Activated B cell treated with CpG ODN at 0.5 μM for 24 hours (primary cell): ENCODE results near the gene NSG2. TPM values are rescaled to one million over a fixed set of nuclear protein-coding genes. Genes with fewer than 3 reads are reported as not detected.

Experiments used
- ATAC-seq: fragments of 200-7000 bp; cut with Tn5 transposase; one replicate; pipeline ENCODE4 v1.10.0; 2021; ENCODE audit warnings: low read depth, mild to moderate bottlenecking, moderate library complexity
- CTCF ChIA-PET: fragments of 350-600 bp; sonication (Branson Sonifier 250); formaldehyde crosslinking; loops from one replicate; lab custom pipeline; 2021; ENCODE audit warnings: antibody characterized with exemption; lab: Charles Lee
- POLR2A ChIA-PET: fragments of 350-600 bp; sonication (Branson Sonifier 250); formaldehyde crosslinking; loops from one replicate; lab custom pipeline; 2021; ENCODE audit warnings: antibody characterized with exemption; lab: Charles Lee
- DNase-seq: peaks from one replicate; pipeline ENCODE4 v3.0.0; 2022
- H3K27ac Mint-ChIP-seq: one replicate; pipeline ENCODE4 v1.8.0; 2020; ENCODE audit warnings: mixed read lengths
- H3K27me3 Mint-ChIP-seq: one replicate; pipeline ENCODE4 v1.8.0; 2021; ENCODE audit warnings: mixed read lengths
- H3K36me3 Mint-ChIP-seq: one replicate; pipeline ENCODE4 v1.8.0; 2021; ENCODE audit warnings: low read depth, mixed read lengths
- H3K4me1 Mint-ChIP-seq: one replicate; pipeline ENCODE4 v1.8.0; 2021; ENCODE audit warnings: mixed read lengths
- H3K4me3 Mint-ChIP-seq: one replicate; pipeline ENCODE4 v1.8.0; 2020; ENCODE audit warnings: mild to moderate bottlenecking, mixed read lengths
- H3K9me3 Mint-ChIP-seq: one replicate; pipeline ENCODE4 v1.8.0; 2020; ENCODE audit warnings: mixed read lengths
- intact Hi-C: fragments of 100-400 bp; cut with micrococcal nuclease; formaldehyde crosslinking; loops from one replicate; pipeline ENCODE4 v1.15.1; 2024
- total RNA-seq: library from RNA; stranded (reverse); gene quantifications from 2 replicates; pipeline ENCODE4 v1.2.3, GENCODE V29; 2022
- TF ChIP-seq, protein P1 (sequence below): fragments of 200-600 bp; IDR thresholded peaks from one replicate; pipeline ENCODE4 v1.8.0; 2022; ENCODE audit warnings: antibody characterized with exemption, mild to moderate bottlenecking

Gene NSG2
- total RNA-seq, 1 donor from 2014 or later: not detected

GRCh38 chr5:174109698-174110260 lies 64.3 kb downstream of the NSG2 start:
- H3K4me1 Mint-ChIP-seq: no peaks in the 10 kb centered on the region
- CTCF ChIA-PET: no interaction called here
- ATAC-seq: no peak
- no peaks in the 10 kb centered on the region for H3K9me3 Mint-ChIP-seq
- POLR2A ChIA-PET: no interaction called here
- H3K4me3 Mint-ChIP-seq: no peak overlapping the region
- TF ChIP-seq, protein P1, sequence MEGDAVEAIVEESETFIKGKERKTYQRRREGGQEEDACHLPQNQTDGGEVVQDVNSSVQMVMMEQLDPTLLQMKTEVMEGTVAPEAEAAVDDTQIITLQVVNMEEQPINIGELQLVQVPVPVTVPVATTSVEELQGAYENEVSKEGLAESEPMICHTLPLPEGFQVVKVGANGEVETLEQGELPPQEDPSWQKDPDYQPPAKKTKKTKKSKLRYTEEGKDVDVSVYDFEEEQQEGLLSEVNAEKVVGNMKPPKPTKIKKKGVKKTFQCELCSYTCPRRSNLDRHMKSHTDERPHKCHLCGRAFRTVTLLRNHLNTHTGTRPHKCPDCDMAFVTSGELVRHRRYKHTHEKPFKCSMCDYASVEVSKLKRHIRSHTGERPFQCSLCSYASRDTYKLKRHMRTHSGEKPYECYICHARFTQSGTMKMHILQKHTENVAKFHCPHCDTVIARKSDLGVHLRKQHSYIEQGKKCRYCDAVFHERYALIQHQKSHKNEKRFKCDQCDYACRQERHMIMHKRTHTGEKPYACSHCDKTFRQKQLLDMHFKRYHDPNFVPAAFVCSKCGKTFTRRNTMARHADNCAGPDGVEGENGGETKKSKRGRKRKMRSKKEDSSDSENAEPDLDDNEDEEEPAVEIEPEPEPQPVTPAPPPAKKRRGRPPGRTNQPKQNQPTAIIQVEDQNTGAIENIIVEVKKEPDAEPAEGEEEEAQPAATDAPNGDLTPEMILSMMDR: no peak
- intact Hi-C loops: no loop called here
- H3K27me3 Mint-ChIP-seq: peaks cover 6% of the 10 kb centered on the region
- H3K36me3 Mint-ChIP-seq: no peaks in the 10 kb centered on the region
- DNase-seq: no peak
- H3K27ac Mint-ChIP-seq: no peak overlapping the region

DNA sequence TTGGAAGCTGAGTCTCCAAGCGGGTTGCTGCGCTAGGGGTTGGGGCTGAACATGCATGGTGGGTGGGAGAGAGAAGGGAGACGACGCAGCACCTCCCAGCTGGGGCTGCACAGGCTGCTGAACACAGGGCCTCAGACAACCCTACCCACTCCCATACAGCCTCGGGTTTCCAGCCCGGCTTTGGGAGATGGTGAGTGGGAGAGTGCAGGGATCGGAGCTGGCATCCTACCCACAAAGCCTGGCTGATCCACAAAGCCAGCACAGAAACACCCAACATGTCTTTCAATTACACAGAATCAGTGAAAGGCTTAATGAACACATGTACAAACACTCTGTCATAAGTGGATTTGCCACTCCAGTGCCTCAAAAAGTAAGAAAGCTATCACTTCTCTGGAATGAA lies 64.8 kb downstream of the NSG2 start:
- intact Hi-C loops: no loop called here

DNA sequence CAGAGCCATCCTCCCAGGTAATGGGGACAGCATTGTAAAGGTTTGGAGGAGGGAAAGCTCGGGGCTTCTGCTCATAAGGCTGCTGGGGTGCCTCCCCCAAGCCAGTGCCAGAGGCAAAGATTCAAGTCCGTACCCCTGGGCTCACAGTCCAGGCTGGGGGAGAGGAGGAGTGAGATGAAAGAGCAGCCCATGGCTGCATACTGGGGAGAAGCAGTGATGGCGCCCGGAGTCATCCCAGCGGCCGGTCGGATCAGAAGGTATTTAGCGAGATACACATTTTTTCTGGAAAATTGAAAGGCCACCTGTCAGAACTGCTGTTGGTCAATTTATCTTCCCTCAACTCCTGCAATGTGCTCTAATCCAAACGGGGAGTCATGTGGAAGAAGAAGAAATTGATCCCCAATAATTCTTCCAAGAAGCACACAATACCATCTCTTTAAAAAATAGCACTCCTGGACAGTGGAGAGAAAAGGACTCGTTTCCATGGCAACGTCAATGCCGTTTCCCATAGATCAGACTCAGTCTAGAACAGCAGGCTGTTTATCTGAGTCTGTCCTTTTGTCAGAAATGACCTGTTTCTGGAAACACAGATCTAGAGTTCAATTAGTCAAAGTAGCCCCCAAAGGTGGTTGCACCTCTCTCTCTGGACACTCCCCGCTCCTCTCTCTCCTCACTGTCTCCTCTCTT lies 65.9 kb downstream of the NSG2 start:
- intact Hi-C loops: no loop called here
- Mint-ChIP-seq H3K4me3 (no peak overlapping the region), H3K9me3 (no peaks in the 10 kb centered on the region), H3K36me3 (no peaks in the 10 kb centered on the region), H3K4me1 (no peaks in the 10 kb centered on the region), H3K27me3 (peaks cover 8% of the 10 kb centered on the region), H3K27ac (no peak overlapping the region)
- ATAC-seq (no peak), DNase-seq (no peak)
- ChIA-PET POLR2A (no interaction called here), CTCF (no interaction called here)
- TF ChIP-seq, protein P1: no peak

More for the DNA sequence above, 64.8 kb downstream of the NSG2 start:
- Mint-ChIP-seq H3K4me1 (no peaks in the 10 kb centered on the region), H3K27ac (no peak overlapping the region), H3K4me3 (no peak overlapping the region), H3K27me3 (peaks cover 7% of the 10 kb centered on the region), H3K36me3 (no peaks in the 10 kb centered on the region), H3K9me3 (no peaks in the 10 kb centered on the region)
- ChIA-PET CTCF (no interaction called here), POLR2A (no interaction called here)
- DNase-seq (no peak), ATAC-seq (no peak)
- TF ChIP-seq, protein P1: no peak

DNA sequence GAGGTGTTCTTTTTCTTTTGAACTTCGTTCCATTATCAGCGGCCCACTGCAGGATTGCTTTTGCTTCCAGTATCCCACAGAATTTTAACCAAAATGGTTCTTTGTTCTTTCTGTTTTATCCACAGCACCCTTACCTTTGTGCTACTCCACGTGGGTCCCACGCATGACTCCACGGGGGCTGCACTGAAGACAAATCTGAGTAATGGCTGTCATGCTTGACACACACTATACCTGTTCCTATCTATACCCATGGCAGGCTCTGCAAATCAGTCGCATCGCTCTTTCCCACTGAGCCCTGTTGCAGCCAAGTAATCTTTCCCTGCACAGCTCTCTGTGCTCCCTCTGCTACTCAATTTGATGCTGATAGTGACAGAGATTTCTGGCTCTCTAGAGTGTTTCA lies 69.7 kb downstream of the NSG2 start:
- no peaks in the 10 kb centered on the region for H3K4me1 Mint-ChIP-seq
- H3K27ac Mint-ChIP-seq: no peak overlapping the region
- peaks cover 8% of the 10 kb centered on the region for H3K27me3 Mint-ChIP-seq
- ChIA-PET POLR2A (no interaction called here), CTCF (no interaction called here)
- DNase-seq: no peak
- TF ChIP-seq, protein P1: no peak
- H3K9me3 Mint-ChIP-seq: no peaks in the 10 kb centered on the region
- H3K36me3 Mint-ChIP-seq: no peaks in the 10 kb centered on the region
- intact Hi-C loops: no loop called here
- no peak overlapping the region for H3K4me3 Mint-ChIP-seq
- ATAC-seq: no peak

DNA sequence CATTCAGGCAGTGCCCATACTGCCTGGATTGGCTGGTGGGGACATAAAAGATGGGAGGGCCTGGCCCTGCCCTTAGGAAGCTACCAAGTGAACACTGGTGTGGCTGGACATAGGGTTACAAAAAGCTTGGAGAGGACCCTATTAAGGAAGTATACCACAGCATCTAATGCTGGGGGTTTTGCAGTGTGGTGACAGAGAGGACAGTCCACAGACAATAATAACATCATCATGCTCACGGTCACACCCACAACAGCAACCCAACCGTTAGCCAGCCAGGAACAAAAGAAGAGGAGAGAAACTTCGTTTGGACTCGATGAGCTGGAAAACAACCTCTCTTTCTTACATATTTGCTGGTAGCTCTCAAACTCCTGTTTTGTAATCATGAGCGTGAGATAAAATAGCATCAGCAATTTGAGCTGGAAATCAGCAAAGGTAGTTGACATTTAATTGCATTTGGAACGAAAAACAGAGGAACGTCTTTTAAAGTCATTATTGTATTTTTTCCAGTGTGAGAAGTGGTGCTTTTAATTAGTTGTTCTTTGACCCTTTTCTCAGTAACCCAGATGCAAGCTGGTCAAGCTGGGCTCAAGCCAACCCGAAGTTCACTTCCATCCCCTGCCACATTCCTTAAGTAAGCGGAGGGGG lies 73.4 kb downstream of the NSG2 start:
- TF ChIP-seq, protein P1: no peak
- H3K27me3 Mint-ChIP-seq: peaks cover 8% of the 10 kb centered on the region
- CTCF ChIA-PET: no interaction called here

More for the DNA sequence above, 73.4 kb downstream of the NSG2 start:
- Mint-ChIP-seq H3K27ac (no peak overlapping the region), H3K9me3 (no peaks in the 10 kb centered on the region), H3K36me3 (no peaks in the 10 kb centered on the region), H3K4me1 (no peaks in the 10 kb centered on the region), H3K4me3 (no peak overlapping the region)
- POLR2A ChIA-PET: no interaction called here
- no peak for DNase-seq
- no peak for ATAC-seq
- intact Hi-C loops: no loop called here
